Epidermal melanocyte (primary cell): ENCODE results near the gene PPFIBP2.
"Not testable (repeated sequence)": the region's sequence is repeated elsewhere in the genome, so short reads cannot be mapped to it uniquely, and the experiment has no call there.

Source experiments
- DNase-seq: peaks from one replicate; pipeline ENCODE4 v3.0.0; 2011; ENCODE audit warnings: low spot score; ENCODE audit not compliant: insufficient read length

The PPFIBP2 gene

DNA sequence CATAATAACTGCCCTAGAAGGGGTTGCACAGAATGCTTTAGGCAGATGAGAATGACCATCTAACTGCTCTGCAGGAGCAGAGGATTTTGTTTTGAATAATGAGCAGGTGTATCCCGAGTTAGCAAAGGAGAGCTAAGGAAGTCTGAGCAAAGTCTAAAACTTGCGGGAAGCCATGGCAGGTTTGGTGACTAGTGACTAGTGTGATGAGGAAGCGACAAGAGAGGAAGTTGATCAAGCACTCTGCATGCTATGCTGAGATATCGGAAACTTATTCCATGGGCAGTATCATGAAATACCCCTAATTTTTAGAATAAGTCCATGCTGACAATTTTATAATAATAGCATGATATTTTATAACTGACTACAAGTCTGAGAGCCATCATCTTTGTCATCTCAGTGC, 15.6 kb upstream of the PPFIBP2 start:
- DNase-seq, result no peak

DNA sequence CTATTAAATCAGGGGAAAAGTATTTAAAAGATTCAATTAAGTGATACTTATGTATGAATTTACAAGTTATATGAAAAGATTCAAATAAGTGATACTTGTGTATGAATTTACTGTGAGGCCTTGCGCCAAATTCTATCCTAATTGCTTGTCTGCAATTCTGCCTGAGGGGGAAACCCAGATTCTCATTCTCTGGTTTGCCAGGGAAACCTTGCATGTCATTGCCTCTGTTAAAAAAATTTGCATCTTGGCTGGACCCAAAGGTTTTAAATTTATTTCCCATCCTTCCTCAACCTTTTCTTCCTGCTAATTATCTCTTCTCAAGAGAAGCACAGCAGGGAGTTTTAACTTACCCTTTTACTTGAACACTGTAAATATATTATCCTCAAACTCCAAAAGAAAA, 14.7 kb upstream of the PPFIBP2 start:
- DNase-seq, result no peak

DNA sequence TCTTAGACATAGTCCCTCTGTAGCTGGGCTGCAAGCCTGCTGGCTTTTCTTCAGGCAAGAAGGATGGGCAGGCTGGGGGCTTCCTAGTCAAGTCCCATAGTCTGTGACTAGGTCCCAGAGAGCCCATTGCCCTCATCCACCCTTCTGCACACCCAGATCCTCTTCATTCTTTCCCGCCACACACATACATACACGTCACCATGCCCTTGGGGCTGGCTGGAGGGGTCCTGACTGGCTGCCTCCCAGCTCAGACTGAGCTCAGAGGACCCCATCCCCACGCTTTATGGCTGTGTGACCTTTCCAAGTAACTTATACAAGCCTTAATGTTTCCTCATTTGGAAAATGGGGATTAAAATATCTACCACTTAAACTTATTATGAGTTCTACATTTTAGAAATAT, 13.5 kb upstream of the PPFIBP2 start:
- DNase-seq, result no peak

DNA sequence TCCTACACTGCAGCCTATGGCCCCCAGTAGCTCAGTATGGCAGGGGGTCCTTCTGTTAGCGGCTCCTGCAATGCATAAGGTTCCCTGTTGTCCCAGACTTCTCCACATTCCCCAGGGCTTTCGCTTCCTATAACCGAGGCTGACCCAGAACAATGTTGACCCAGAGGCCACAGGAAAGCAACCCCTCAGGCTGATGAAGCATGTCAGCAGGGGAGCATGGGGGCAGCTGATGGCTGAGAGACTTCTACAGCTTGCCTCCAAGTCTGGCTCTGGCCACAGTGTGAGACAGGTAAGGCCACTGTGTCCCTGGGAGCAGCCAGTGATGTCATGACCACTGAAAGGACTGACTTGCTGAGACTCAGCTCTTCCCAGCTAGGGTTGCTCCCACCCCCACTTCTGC, 12.5 kb upstream of the PPFIBP2 start:
- no peak for DNase-seq

DNA sequence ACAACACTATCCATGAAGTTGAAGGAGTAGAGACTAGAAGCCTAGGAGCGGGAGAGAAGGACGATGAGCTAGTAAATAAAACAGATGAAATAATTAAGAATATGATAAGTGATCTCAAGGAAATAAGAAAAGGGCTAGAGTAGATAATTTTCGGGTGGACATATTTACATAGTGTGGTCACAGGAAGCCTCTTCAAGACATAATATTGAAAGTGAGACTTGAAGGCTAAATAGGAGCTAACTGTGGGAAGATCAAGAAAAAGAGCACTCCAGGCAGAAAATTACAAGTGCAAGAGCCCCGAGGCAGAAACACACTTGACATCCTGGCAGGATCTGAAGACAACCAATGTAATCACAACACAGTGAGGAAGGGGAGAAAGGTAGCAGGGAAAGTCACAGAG, 11.9 kb upstream of the PPFIBP2 start:
- DNase-seq, result no peak

DNA sequence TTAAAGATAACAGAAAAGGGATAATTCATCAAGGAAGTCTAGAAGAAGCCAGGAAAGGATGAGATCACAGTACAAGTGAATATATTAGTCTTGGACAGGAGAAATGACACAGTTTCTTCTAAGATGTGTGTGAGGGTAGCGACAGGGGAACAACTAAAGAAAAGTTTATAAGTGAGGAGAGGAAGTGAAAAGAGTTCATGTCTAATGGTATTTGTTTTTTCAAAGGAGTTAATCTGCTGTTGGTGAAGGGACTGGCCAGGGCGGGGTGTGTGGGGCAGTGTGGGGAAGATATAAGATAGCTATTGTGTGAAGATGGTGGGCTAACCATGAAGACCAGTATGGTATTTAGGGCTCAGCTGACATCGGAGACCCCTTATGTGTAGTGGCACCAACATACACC, 7.6 kb upstream of the PPFIBP2 start:
- DNase-seq, result no peak

DNA sequence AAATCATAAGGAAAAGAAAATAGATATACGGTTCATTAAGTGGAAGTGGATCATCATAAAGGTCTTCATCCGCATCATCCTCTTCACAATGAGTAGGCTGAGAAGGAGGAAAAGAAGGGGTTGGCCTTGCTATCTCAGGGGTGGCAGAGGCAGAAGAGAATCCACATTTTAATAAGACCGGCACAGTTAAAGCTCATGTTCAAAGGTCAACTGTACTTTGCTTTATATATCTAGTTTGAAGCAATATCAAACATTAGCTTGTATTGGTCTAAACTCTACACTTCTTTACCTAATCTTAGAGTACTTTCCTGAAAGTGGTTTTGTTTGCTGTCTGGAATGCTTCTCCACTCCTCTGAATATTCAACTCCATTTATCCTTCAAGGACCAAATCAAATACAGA, 5.7 kb upstream of the PPFIBP2 start:
- no peak for DNase-seq

DNA sequence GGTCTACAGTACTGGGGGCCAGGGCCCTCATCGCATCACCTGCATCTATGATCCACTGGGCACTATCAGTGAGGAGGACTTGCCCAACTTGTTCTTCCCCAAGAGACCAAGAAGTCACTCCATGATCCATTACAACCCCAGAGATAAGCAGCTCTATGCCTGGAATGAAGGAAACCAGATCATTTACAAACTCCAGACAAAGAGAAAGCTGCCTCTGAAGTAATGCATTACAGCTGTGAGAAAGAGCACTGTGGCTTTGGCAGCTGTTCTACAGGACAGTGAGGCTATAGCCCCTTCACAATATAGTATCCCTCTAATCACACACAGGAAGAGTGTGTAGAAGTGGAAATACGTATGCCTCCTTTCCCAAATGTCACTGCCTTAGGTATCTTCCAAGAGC, 3.8 kb upstream of the PPFIBP2 start:
- DNase-seq, result no peak

DNA sequence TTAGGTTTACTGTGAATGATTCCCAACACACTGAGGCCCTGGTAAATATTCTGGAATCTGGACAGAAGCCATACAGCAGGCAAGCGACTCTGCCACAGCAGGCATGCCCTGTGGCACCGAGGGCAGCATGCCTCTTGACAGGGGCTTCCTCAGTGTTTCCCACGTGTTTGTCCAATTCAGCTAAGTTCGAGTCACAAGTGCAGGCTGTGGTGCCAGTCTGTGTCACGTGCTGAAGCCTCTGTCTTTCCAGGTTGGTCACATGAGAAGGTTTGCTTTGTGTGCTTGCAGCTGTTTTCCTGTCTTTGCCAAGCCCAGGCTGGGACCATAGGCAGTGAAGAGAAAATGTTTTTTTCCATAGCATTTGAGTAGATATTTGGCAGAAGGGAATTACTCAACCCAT, 2.4 kb upstream of the PPFIBP2 start:
- DNase-seq, result no peak

DNA sequence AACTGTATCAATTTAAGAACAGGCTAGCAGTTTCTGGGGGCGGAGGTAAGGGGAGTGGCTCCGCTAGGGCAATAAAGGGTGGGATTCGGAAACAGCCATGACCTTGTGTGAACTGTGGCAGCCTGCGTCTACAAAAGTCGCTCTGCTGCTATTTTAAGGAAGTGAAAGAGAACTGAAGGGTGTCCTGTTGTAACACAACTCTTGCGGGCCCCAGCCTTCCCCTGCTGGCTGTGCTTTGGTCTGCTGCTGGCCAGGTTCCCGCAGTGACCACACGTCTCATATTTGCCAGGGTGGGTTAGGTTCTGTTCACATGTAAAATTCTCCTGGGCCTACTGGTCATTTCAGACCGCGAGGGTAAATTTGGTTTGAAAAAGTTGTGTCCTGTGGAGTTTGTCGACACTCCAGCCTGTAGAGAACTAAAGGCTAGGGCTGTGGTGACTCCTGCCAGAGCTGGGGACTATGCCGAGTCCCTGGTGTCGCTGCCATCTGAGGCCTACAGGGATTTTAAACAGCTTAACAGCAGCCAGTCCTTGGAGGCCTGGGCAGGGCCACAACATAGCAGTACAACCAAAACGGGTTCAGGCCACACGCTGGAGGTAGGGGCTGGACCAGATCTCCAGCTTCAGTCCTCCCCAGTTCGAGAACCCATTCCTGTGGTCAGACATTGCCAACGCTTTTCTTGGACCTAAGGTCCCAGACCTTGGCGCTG, 1.1 kb upstream of the PPFIBP2 start:
- DNase-seq, result peak; percentile 49

DNA sequence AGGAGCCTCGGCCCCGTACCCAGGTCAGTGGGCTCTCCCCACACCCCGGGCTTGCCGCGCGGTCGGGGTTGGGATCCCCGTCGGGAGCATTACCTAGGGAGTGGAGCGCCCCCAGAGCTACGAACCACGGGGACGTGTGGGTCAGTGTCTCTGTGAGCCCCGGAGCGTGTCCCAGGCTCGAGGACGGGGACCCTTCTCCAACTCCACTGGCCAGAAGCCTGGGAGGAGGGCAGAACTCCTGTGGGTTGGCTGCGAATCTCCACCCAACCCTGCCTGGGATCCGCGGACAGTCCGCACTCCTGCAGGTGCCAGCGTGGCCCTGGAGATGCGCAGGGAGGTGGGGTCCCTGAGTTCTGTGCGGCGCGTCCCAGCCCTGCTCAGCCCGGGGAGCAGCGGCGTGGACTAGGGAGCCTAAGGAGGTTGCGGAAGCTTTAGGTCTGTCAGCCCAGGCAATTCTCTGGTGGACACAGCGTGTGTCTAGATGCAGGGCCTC, 346 bp downstream of the PPFIBP2 start:
- no peak for DNase-seq

DNA sequence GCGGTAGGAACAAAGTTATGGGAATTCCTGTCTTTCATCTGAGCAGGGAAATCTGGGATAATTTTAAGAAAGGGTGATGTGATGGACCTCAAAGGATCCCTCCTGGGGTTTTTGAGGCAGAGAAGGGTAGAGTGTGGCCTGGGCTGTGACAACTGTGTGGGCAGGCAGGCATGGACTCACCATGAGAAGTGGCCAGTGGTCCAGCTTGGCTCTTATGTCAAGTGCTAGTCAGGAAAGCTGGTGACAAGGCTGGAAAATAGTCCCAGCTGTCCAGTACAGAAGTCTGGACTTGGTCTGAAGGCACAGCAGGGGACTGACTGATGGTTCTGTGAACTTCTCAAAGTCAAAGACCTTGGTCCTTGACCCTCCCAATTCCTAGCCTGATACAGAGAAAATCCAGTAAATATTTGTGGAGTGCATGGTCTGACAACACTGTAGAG, 1.7 kb downstream of the PPFIBP2 start:
- no peak for DNase-seq

DNA sequence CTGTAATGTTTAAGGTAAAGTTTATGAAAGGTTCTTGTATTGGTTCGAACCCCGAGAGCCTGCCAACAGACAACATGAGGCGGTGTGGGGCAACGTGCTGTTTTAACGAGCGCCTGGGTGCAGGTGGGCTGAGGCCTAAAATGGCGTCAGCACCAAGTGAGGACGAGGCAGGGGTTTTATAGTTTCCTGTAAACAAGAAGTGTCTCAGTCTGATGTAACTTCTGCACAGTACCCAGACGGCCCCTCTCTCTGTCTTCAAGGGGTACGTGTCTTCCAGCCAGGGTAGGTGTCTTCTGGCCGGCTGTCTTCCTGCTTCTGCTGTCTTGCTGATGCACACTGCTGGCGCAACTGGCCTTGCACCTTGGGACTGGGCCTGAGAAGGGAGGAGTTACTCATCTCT, 2.7 kb downstream of the PPFIBP2 start:
- no peak for DNase-seq

DNA sequence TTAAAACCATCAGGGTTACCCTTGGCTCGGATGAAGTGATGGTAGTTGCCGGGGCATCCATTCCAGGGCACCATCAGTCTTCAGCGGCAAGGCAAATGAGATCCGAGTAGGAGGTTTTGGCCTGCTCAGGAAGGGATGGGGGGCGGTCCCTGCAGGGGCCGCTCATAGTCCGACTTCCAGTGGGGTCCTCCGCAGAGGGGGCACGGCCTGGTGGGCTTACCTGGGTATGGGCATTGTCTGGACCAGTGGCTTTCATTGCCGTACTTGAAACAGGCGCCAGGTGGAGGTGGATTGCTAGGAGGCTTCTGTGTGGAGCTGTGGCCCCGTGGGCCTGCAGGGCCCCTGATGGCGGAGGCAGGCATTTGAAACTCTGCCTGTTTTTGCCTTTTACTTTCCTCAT, 3.9 kb downstream of the PPFIBP2 start:
- not testable (repeated sequence) for DNase-seq

DNA sequence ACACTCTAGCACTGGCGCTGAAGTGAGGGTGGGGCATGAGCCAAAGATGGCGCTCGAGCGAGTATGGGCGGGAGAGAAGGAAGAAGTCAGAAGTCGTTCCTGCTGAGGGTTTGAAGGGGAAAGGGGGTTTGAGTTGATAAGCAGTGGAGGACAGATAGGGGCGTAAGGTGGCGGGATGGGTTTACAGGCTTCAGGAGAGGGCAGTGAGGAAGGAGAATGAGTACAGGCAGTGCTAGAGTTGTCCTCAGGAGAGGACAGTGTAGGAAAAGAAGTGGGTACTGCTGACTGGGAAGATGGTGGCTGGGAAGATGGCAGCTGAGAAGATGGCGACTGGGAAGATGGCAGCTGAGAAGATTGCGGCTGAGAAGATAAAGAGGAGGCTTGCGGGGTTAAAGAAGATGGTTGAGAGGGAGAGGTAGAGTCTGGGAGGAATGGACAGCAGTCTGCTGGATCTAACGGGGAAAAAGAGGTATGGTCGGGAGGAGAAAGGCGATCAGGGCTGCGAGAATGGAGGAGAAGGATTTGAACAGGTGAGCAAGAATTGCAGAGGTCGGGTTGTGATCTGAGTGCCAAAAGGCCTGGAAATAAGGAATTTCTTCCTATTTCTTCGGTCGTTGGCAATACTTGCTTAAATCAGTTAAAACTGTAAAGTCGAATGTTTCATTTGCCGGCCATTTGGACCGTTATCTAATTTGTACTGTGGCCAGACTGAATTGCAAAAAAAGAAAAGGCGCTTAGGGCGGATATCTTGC, 5.2 kb downstream of the PPFIBP2 start:
- DNase-seq, result no peak

DNA sequence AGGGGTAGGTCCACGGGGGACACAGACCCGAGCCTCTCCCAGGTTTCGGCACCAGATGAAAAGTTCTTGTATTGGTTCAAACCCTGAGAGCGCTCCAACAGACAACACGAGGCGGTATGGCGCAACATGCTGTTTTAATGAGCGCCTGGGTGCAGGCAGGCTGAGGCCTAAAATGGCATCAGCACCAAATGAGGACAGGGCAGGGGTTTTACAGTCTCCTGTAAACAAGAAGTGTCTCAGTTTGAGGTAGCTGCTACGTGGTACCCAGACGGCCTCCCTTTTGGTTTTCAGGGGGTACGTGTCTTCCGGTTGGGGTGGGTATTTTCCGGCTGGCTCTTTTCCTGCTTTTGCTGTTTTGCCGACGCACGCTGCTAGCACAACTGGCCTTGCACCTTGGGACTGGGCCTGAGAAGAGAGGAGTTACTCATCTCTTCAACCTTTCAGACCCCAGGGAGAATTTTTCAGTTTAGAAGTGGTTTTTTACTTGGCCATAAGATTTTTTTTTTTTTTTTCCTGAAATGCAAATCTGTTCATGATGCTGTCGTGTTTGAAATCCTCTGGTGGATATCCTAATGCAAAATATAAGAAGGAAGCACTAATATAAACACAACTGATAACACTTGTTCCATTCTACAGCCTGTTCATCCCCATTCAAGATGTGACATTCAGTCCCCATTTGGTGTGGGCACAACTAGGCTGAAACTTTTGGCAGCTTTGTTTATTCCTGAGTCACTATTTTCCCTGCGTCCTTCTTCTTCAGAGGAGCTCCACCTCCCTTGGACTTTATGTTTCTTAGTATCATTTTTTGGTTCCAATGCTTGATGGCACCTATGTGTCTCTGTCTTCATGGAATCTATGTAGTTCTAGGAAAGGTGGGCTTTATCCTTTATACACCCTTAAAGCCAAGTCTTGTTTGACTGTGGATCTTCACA, 6.5 kb downstream of the PPFIBP2 start:
- no peak for DNase-seq

DNA sequence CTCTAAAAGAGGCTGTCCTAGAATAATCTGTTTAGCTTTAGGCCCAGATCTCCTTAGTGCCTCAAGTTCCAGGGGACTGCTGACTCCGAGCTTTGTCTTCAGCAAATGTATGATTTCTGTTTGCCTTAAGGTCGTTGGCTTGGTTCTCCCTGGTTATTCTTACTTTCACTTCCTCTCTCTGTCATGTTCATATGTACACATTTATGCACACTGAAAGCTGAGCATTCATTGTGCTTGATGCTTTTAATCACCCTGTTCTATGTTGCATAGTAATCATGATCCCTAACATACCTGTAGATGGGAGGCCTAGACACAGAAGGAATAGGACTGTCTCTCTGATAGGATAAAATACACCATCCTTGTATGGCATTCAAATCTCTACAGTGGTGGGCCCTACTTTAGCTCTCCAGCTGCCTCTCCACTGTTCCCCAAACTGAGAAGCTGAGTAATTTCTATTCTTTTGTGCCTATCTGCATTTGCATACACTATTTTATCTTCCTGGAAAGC, 7.2 kb downstream of the PPFIBP2 start:
- no peak for DNase-seq

DNA sequence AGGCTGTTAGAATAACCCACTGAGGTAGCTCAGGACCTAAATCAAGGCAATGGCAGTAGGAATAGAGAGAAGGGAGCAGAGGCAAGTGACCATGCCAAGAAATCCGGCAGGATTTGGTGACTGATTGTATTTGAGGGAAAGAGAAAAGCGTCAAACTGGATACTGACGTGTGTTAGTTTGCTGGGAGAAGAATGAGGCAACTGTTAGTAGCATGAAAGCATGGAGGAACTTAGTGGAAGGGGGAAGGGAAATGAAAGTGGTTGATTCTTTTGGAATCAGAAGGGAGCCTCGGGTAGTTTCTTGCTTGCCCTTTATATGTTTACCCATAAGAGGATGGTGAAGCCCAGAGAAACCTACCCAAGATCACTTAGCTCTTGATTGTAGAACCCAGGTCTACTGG, 8.3 kb downstream of the PPFIBP2 start:
- peak; percentile 89 for DNase-seq

DNA sequence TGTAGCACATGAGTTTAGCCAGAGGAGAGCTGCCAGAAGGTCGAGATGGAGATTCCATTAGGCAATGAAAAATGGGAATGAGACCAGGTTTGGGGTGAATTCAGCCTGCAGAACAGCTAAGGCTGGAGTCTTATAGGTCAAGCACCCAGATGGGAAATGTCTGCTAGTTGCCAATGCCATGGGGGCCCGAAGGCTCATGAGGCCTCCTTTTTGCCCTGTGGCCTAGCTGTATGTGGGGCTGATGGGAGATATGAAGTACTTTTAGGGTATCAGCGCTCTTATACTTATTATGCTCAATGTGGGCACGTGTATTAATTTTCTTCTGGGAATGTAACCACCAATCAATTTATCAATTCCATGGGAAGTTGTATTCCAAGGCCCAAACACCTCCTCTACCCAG, 8.7 kb downstream of the PPFIBP2 start:
- DNase-seq, result no peak

DNA sequence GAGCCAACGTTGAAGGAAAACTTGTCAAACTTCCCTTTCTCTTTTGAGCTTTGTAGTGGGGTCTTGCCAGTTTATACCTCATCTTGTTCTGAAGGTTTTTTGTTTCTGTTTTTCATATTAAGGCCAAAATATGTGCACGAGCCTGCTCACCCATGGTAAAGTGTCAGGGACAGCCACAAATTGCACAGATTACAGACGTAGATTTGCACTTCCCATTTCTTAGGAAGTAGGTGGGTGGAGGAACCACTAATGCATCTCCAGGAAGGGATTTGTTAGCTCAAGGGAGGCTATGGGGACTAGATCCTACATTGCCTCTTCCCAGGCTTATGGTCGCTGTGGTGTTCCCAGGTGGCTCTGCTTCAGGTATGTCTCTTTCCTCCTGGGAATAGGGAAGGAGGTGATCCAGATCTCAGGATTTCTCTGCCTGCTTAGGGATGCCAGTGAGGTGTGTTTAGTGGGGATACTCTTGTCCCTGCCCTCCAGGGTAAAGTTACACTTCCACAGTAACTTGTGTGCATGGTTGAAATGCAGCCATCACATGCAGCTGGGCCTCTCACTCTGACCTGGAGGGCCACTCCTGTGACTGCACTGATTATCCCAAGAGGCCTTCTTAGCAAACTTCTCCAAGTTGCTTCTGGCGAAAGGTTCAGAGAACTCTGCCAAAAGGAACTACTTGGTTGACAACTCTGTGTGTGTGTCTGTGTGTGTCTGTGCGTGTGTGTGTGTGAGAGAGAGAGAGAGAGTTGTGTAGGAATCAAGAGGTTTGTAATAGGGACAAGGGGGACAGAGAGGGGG, 9.8 kb downstream of the PPFIBP2 start:
- DNase-seq, result no peak
